Coronary artery (tissue), 2 donors: ENCODE results near the gene CFB.
"Not testable (repeated sequence)": the region's sequence is repeated elsewhere in the genome, so short reads cannot be mapped to it uniquely, and the experiment has no call there.

Experiments used
- DNase-seq: peaks from one replicate; pipeline ENCODE4 v3.0.0-alpha.2; 2017; ENCODE audit warnings: low spot score
- H3K27ac ChIP-seq, 2 donors: fragments of 200-600 bp; sonication (generic); one replicate each; pipeline ENCODE4 v1.5.1; 2016 to 2019
- H3K4me3 ChIP-seq: fragments of 200-600 bp; sonication (generic); 2 replicates; pipeline ENCODE4 v1.5.1; 2016; ENCODE audit warnings: mild to moderate bottlenecking, moderate library complexity
- TF ChIP-seq, protein P1 (sequence below): fragments of 200-600 bp; sonication (generic); IDR thresholded peaks from one replicate; pipeline ENCODE4 v1.5.1; 2019; ENCODE audit warnings: antibody characterized with exemption

The CFB gene

DNA sequence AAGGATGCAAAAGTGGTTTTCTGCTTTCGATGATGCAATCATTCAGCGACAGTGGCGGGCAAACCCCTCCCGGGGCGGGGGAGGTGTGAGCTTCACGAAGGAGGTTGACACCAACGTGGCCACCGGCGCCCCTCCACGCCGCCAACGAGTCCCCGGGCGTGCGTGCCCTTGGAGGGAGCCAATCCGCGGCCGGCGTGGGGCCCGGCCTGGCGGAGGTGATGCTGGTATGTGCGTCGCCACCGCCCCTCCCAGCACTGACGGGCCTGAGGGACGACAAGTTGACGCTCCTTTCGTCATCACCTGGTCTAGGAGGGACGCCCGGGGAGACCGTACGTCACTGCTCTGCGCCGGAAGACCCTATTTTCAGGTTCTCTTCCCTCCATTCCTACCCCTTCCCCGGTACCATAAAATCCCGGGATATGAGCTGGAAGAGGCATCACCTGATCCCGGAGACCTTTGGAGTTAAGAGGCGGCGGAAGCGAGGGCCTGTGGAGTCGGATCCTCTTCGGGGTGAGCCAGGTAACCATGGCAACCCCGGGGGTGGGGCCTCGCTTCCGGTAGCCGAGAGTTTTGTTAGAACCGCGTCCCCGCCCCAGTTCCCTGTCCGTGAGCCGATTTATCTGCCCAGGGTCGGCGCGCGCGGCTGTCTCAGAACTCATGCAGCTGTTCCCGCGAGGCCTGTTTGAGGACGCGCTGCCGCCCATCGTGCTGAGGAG, 26.3 kb downstream of the CFB start, which contains the start of gene DXO:
Gene DXO (minus strand): TSS at position 146 of the 716 bp plus-strand sequence. CDS start 463 bp downstream, outside the sequence.
- peak within 1 kb of the TSS; percentile 94 to 98 for H3K27ac ChIP-seq
- DNase-seq: peak; percentile 99
- peak within 1 kb of the TSS; percentile 75 for H3K4me3 ChIP-seq
- TF ChIP-seq, protein P1, sequence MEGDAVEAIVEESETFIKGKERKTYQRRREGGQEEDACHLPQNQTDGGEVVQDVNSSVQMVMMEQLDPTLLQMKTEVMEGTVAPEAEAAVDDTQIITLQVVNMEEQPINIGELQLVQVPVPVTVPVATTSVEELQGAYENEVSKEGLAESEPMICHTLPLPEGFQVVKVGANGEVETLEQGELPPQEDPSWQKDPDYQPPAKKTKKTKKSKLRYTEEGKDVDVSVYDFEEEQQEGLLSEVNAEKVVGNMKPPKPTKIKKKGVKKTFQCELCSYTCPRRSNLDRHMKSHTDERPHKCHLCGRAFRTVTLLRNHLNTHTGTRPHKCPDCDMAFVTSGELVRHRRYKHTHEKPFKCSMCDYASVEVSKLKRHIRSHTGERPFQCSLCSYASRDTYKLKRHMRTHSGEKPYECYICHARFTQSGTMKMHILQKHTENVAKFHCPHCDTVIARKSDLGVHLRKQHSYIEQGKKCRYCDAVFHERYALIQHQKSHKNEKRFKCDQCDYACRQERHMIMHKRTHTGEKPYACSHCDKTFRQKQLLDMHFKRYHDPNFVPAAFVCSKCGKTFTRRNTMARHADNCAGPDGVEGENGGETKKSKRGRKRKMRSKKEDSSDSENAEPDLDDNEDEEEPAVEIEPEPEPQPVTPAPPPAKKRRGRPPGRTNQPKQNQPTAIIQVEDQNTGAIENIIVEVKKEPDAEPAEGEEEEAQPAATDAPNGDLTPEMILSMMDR: no peak

DNA sequence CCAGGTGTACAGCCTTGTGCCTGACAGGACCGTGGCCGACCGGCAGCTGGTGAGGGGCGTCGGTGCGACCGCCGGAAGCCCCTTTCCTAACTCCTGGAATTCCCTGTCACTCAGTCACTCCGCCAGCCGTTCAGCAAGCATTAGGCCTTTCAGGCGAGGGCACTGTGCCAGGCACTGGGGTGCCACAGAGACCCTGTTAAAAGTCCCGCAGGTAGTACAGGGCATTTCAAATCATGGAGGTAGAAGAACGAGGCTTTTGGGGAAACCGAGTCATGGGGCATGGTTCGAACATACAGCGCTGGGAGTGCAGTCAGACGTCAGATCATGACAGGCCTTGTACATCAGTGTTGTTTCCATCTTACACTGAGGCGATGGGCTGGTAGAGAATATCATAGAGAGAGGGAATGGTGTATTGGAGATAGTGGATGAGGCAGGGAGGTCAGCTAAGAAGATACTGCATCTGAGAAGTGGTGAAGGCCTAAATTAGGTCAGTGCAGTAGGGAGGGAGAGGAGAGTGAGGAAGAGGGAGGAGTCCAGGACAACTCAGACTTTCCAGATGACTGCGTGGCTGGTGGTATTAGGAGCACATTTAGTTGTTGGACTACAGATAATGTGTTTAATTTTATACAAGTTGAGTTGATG, 26.9 kb downstream of the CFB start:
- H3K27ac ChIP-seq: peak overlapping the region; percentile 94 to 98
- H3K4me3 ChIP-seq: peak overlapping the region; percentile 75
- TF ChIP-seq, protein P1: no peak
- no peak for DNase-seq

DNA sequence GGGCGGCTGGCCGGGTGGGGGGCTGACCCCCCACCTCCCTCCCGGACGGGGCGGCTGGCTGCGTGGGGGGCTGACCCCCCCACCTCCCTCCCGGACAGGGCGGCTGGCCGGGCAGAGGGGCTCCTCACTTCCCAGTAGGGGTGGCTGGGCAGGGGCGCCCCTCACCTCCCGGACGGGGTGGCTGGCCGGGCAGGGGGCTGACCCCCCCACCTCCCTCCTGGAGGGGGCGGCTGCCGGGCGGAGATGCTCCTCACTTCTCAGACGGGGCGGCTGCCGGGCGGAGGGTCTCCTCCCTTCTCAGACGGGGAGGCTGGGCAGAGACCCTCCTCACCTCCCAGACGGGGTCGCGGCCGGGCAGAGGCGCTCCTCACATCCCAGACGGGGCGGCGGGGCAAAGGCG, 30.2 kb downstream of the CFB start:
- not testable (repeated sequence) for DNase-seq, H3K27ac ChIP-seq, H3K4me3 ChIP-seq

- no peak for DNase-seq
- no peak overlapping the region for H3K4me3 ChIP-seq
- no peak overlapping the region for H3K27ac ChIP-seq
- TF ChIP-seq, protein P1: no peak
These were observed 32.0 kb downstream of the CFB start for GRCh38 chr6:31977816-31978431.

GRCh38 chr6:31978831-31979230, 32.9 kb downstream of the CFB start:
- no peak for DNase-seq
- TF ChIP-seq, protein P1: no peak
- Histone ChIP-seq H3K27ac (no peak overlapping the region), H3K4me3 (no peak overlapping the region)

DNA sequence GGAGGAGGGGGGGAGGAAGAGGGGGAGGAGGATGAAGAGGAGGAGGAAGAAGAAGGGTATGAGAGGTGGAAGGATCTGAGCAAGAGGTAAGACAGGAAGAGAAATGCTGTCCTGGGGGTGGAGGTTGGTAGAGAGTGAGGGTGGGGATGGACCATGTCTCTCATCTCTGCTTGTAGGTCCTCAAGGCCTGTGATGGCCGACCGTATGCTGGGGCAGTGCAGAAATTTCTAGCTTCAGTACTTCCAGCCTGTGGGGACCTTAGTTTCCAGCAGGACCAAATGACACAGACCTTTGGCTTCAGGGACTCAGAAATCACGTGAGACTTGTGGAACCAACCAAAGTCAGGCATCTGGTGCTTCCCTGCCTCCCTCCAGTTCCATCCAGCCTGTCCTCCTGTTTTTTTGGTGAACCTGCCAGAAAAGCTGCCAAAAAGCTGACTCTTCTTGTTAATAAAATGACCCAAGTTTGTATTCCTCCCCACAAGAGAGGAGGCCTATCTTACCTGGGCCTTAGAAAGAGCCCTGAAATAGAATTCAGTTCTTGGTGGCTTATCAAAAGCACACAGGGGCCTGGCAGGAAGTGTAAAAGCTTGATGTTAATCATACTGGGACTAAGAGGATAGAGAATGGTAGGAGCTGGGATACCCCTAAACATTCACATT, 33.5 kb downstream of the CFB start:
- TF ChIP-seq, protein P1: no peak
- no peak for DNase-seq
- H3K27ac ChIP-seq: no peak overlapping the region
- H3K4me3 ChIP-seq: no peak overlapping the region

GRCh38 chr6:31980195-31980876, 34.4 kb downstream of the CFB start:
- not testable (repeated sequence) for H3K4me3 ChIP-seq, H3K27ac ChIP-seq
- peak; percentile 66 for DNase-seq

GRCh38 chr6:31980998-31981397, 35.1 kb downstream of the CFB start:
- DNase-seq, H3K4me3 ChIP-seq, H3K27ac ChIP-seq: not testable (repeated sequence)

- H3K4me3 ChIP-seq, DNase-seq, H3K27ac ChIP-seq: not testable (repeated sequence)
These were observed 35.8 kb downstream of the CFB start, which contains the start of gene C4A for GRCh38 chr6:31981744-31982143. TSS of gene C4A (plus strand) at chr6:31982057. CDS start at chr6:31982108, 51 bp downstream.

GRCh38 chr6:31989363-31989762, 43.5 kb downstream of the CFB start:
- not testable (repeated sequence) for DNase-seq, H3K27ac ChIP-seq, H3K4me3 ChIP-seq

GRCh38 chr6:31994421-31994820, 48.5 kb downstream of the CFB start:
- not testable (repeated sequence) for DNase-seq

DNA sequence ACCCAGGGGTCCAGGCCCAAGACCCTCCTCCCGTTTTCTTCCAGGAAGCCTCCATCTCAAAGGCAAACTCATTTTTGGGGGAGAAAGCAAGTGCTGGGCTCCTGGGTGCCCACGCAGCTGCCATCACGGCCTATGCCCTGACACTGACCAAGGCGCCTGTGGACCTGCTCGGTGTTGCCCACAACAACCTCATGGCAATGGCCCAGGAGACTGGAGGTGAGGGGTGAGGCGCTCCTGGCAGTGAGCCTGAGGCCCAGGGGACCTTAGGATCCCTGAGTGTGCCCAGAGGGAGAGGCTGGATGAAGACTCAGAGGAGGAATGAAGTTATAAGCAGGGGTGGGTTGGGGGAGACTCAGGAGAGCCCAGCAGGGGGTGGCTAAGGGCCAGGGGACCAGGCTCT, 50.5 kb downstream of the CFB start:
- H3K4me3 ChIP-seq, DNase-seq, H3K27ac ChIP-seq: not testable (repeated sequence)

More at GRCh38 chr6:31994421-31994820, 48.5 kb downstream of the CFB start:
- not testable (repeated sequence) for H3K4me3 ChIP-seq, H3K27ac ChIP-seq
